Cardiac septum (tissue), 1 donor: Measurements from ENCODE around the gene PLD6. TPM values are rescaled to one million over a fixed set of nuclear protein-coding genes. Genes with fewer than 3 reads are reported as not detected.
"Not testable (repeated sequence)": the region's sequence is repeated elsewhere in the genome, so short reads cannot be mapped to it uniquely, and the experiment has no call there.

Experiments used
- DNase-seq: peaks from one replicate; pipeline ENCODE4 v3.0.0-alpha.2; 2020; ENCODE audit warnings: low spot score
- intact Hi-C: fragments of 100-400 bp; cut with DNase I; formaldehyde crosslinking; loops from one replicate; pipeline ENCODE4 v1.14.0; 2022
- long read RNA-seq: library from polyadenylated mRNA; unstranded; transcript quantifications from one replicate; pipeline ENCODE4 v2.0.0, GENCODE V29; 2021
- total RNA-seq: library from RNA; stranded (reverse); fragmentation: NEBNext Ultra II Directional; extraction: Animal tissue kit (Norgen Biotek cat#: 25700); gene quantifications from one replicate; pipeline ENCODE4 v1.2.1, GENCODE V29; 2021
- donor health status: DM: no; HTN: no; CAD: no.

Gene PLD6, protein sequence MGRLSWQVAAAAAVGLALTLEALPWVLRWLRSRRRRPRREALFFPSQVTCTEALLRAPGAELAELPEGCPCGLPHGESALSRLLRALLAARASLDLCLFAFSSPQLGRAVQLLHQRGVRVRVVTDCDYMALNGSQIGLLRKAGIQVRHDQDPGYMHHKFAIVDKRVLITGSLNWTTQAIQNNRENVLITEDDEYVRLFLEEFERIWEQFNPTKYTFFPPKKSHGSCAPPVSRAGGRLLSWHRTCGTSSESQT
- 1.4 TPM for total RNA-seq
- long read RNA-seq, transcript PLD6-201 (2 exons, 2,560 nt), result major isoform, 7 of 8 reads
- long read RNA-seq, partial matches to known transcripts, result 0 of 8 reads
- long read RNA-seq, other reads (novel, unspliced or antisense), result 1 of 8 reads

GRCh38 chr17:17206124-17206912 is at the start of gene PLD6:
PLD6 (minus strand) TSS chr17:17206333; CDS start chr17:17206286, 47 bp downstream.
- intact Hi-C loops, result loop anchor here (10.0 kb wide), 1 partner anchor 202 kb away; no protein-coding TSS in a partner anchor

DNA sequence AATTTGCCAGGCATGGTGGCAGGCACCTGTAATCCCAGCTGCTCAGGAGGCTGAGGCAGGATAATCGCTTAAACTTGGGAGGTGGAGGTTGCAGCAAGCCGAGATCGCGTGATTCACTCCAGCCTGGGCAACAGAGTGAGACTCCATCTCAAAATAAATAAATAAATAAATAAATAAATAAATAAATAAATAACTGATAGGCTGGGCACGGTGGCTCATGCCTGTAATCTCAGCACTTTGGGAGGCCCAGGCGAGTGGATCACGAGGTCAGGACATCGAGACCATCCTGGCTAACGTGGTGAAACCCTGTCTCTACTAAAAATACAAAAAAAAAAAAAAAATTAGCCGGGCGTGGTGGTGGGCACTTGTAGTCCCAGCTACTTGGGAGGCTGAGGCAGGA is 49.6 kb upstream of the PLD6 start:
- DNase-seq, intact Hi-C loops: not testable (repeated sequence)

More at GRCh38 chr17:17206124-17206912, at the start of gene PLD6:
- peak; percentile 90 for DNase-seq

DNA sequence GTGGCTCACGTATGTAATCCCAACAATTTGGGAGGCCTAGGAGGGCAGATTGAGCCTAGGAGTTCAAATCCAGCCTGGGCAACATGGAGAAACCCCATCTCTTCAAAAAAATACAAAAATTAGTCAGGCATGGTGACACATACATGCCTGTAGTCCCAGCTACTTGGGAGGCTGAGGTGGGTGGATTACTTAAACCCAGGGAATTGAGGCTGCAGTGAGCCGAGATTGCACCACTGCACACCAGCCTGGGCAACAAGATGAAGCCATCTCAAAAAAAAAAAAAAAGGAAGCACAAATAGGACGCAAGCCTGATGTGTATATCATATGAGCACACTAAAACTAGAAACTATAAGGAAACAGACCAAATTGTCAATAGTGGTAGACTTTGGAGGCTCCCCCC is 47.9 kb upstream of the PLD6 start:
- no peak for DNase-seq
- intact Hi-C loops, result no loop called here

- intact Hi-C loops, result no loop called here
These were observed 47.3 kb upstream of the PLD6 start for GRCh38 chr17:17253406-17253805.

GRCh38 chr17:17252149-17252661 is 46.1 kb upstream of the PLD6 start:
- intact Hi-C loops, result no loop called here
- DNase-seq, result no peak

More at GRCh38 chr17:17253406-17253805, 47.3 kb upstream of the PLD6 start:
- no peak for DNase-seq

DNA sequence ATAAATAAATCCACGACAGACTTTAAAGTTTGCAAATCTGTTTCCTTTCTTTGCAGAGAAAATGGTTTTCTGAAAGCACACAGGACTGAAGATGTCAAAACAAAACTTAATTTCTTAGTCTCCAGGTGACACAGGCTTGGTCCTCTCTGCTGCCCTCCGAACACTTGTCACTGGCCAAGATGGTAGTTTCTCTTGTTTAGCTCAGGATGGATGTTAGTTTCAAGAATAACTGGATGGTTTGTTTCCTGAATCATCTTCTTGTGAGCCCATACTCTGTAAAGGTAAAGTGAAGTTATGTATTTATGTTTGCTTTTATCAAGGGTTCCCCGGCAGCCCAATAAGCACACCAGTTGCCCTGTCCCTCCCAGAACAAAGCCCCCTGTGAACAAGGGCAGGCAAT is 40.7 kb upstream of the PLD6 start:
- DNase-seq, result no peak
- intact Hi-C loops, result no loop called here

DNA sequence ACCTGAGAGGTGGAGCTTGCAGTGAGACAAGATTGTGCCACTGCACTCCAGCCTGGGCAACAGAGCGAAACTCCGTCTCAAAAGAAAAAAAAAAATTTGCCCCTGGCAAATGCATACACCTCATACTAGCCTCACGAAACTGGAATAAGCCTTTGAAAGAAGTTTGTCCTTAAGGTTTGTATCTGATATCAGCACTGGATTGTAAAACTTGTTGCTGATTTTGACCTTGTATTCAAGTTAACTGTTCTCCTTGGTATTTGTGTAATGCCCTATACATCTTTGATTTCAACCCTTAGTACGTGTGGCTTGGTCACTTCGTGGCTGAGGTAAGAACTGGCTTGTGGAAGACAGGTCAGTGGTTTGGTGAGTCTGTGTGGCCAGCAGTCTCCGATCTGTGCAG is 37.0 kb upstream of the PLD6 start:
- intact Hi-C loops, result no loop called here

DNA sequence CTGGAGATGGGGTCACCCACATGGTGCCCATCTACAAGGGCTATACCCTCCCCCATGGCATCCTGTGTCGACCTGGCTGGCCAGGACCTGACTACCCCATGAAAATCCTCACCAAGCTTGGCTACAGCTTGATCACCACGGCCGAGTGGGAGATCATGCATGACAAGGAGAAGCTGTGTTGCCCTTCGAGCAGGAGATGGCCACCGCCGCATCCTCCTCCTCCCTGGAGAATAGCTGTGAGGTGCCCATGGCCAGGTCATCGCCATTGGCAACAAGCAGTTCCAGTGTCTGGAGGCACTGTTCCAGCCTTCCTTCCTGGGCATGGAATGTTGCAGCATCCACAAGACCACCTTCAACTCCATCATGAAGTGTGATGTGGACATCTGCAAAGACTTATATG is 36.1 kb upstream of the PLD6 start:
- DNase-seq, result peak; percentile 57
- intact Hi-C loops, result no loop called here

More for the DNA sequence above, 37.0 kb upstream of the PLD6 start:
- peak; percentile 27 for DNase-seq

DNA sequence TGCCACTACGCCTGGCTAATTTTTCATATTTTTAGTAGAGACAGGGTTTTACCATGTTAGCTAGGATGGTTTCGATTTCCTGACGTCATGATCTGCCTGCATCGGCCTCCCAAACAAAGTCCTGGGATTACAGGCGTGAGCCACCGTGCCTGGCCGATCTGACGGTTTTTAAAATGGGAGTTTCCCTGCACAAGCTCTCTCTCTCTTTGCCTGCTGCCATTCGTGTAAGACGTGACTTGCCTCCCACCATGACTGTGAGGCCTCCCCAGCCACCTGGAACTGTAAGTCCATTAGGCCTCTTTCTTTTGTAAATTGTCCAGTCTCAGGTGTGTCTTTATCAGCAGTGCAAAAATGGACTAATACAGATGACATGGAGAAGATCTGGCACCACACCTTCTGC is 35.5 kb upstream of the PLD6 start:
- intact Hi-C loops, result no loop called here
- peak; percentile 26 for DNase-seq

DNA sequence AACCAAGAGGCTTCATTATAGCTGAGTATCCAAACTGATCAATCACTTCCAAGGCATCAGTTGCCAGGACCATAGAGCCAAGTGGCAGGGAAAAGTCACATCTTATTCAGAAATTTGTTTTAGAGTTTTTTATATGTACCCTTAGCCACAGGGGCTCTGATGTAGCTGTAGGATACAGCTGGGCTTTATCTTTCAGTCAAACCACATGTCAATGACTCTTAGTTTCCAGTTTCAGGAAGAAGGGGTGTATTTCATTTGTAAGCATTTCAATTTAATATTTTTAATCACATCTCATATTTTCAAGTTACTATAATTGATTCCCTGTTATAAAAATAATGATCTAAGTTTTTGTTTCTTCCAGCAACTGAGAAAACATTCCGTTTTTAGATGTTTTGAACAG is 33.7 kb upstream of the PLD6 start:
- intact Hi-C loops, result loop anchor here (5.0 to 10.0 kb wide), 2 partner anchors 88 to 705 kb away; no protein-coding TSS in a partner anchor
- no peak for DNase-seq

- intact Hi-C loops, result loop anchor here (2.0 to 10.0 kb wide), 3 partner anchors 85 to 702 kb away; no protein-coding TSS in a partner anchor
- DNase-seq, result peak; percentile 97
These were observed 31.1 kb upstream of the PLD6 start, which contains the start of gene FLCN for GRCh38 chr17:17237026-17237799. FLCN (minus strand) TSS chr17:17237168; CDS start chr17:17228137, 9,031 bp downstream.

GRCh38 chr17:17236295-17237025 is 30.3 kb upstream of the PLD6 start:
- intact Hi-C loops, result loop anchor here (2.0 to 10.0 kb wide), 3 partner anchors 84 to 702 kb away; no protein-coding TSS in a partner anchor
- no peak for DNase-seq

DNA sequence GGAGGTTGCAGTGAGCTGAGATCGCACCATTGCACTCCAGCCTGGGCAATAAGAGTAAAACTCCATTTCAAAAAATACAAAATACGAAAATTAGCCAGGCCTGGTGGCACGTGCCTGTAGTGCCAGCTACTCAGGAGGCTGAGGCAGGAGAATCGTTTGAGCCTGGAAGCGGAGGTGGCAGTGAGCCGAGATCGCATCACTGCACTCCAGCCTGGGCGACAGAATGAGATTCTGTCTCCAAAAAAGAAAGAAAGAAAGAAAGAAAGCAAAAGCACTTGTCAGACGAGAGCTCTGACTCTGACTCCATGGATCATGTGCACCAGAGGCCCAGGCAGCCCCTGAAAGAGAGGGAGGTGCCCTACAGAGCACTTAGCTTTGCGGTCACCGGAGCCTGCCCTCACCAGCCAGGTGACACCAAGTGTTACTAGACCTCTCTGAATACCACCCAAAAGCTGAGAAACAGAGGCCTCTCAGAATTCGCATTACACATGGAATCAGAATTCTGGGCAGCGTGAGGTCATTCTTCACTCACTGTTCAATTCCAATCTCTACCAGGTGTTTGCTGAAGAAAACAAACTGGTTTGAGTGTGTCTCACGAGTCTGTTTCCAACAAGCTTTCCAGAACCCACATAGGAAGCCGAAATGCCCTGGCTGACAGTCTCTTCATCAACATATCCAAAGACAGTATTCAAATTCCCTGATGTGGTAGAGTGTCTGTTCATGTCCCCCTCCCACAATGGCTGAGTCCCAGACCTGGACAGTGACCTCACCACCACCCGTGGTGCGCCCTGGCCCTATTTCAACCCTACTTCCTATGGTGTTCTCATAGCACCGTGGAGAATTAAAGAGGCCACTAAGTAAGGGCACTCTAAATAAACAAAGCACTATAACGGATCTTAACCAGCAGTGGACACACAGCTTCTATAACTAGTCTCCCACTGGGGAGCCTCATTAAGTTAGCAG is 29.4 kb upstream of the PLD6 start:
- intact Hi-C loops, result loop anchor here (2.0 to 10.0 kb wide), 3 partner anchors 83 to 701 kb away; no protein-coding TSS in a partner anchor
- DNase-seq, result no peak

GRCh38 chr17:17232303-17232621 is 26.1 kb upstream of the PLD6 start:
- intact Hi-C loops, result loop anchor here (10.0 kb wide), 1 partner anchor 697 kb away; no protein-coding TSS in a partner anchor
- DNase-seq, result no peak

GRCh38 chr17:17231621-17232302 is 25.6 kb upstream of the PLD6 start:
- DNase-seq, result no peak
- intact Hi-C loops, result loop anchor here (10.0 kb wide), 1 partner anchor 697 kb away; no protein-coding TSS in a partner anchor

- no peak for DNase-seq
These were observed 23.6 kb upstream of the PLD6 start for GRCh38 chr17:17229416-17230384.

More at GRCh38 chr17:17229416-17230384, 23.6 kb upstream of the PLD6 start:
- intact Hi-C loops, result loop anchor here (10.0 kb wide), 1 partner anchor 695 kb away; no protein-coding TSS in a partner anchor
